NCI-H345 treated with DMSO at 0.1 percent for 48 hours (cell line): ENCODE results near the gene MVB12A.

ENCODE experiments used
- DNase-seq: peaks from one replicate; lab custom pipeline; 2025; ENCODE audit not compliant: unreplicated experiment; lab: John Stamatoyannopoulos, UW

MVB12A gene

GRCh38 chr19:17470068-17470841 lies 50.4 kb downstream of the MVB12A start, which contains the start of gene SLC27A1:
SLC27A1 (plus strand) TSS chr19:17470524; CDS start chr19:17470541, 17 bp downstream.
- peak; percentile 94 for DNase-seq

GRCh38 chr19:17471410-17472125 lies 51.7 kb downstream of the MVB12A start:
- no peak for DNase-seq

- DNase-seq = no peak
Measured at GRCh38 chr19:17473041-17473440, 53.2 kb downstream of the MVB12A start.
